Panc1 (cell line): Measurements from ENCODE around the gene TAL1. TPM values are rescaled to one million over a fixed set of nuclear protein-coding genes. Genes with fewer than 3 reads are reported as not detected.

ENCODE experiments used
- ATAC-seq: fragments of 200-7000 bp; cut with Tn5 transposase; 2 replicates; pipeline ENCODE4 v1.9.1; 2020; ENCODE audit warnings: mild to moderate bottlenecking, moderate library complexity
- BruUV-seq: library from RNA; stranded (reverse); fragments of 400-500 nt; replicated peaks from 2 replicates; lab custom pipeline; 2021; lab: Mats Ljungman, UMichigan
- CTCF ChIA-PET: fragments of 300-600 bp; sonication (Branson Sonifier 250); formaldehyde crosslinking; loops from one replicate; lab custom pipeline; 2022; ENCODE audit warnings: antibody characterized with exemption; lab: Charles Lee
- POLR2A ChIA-PET: fragments of 300-600 bp; sonication (Branson Sonifier 250); formaldehyde crosslinking; loops from one replicate; lab custom pipeline; 2022; ENCODE audit warnings: antibody characterized with exemption; lab: Charles Lee
- DNase-seq: peaks from one replicate; pipeline ENCODE4 v3.0.0-alpha.2; 2010; ENCODE audit warnings: low read depth, low spot score
- H3K27ac ChIP-seq: 2 replicates; pipeline ENCODE4 v1.5.1; 2011; ENCODE audit warnings: mild to moderate bottlenecking, low read length, inconsistent platforms
- H3K27me3 ChIP-seq: fragments of 200-500 bp; sonication (Bioruptor generic); 2 replicates; pipeline ENCODE4 v1.6.0; 2014; ENCODE audit warnings: low read length, inconsistent platforms; ENCODE audit not compliant: control insufficient read depth, insufficient read depth
- H3K36me3 ChIP-seq: fragments of 200-500 bp; sonication (Bioruptor generic); 2 replicates; pipeline ENCODE4 v1.5.1; 2014; ENCODE audit warnings: inconsistent platforms, mild to moderate bottlenecking, low read length, moderate library complexity; ENCODE audit not compliant: control insufficient read depth, insufficient read depth
- H3K4me1 ChIP-seq: 2 replicates; pipeline ENCODE4 v1.5.1; 2011; ENCODE audit warnings: inconsistent platforms, mild to moderate bottlenecking, low read length, moderate library complexity; ENCODE audit not compliant: control insufficient read depth, insufficient read depth
- H3K4me3 ChIP-seq, 2 experiments: 2 replicates each; pipeline ENCODE4 v1.5.1; 2011 to 2012; ENCODE audit warnings: low read depth in 2 of 2, low read length in 2 of 2, mild to moderate bottlenecking in 2 of 2, inconsistent platforms in 1 of 2, moderate library complexity in 1 of 2
- H3K9me3 ChIP-seq: fragments of 200-500 bp; sonication (Bioruptor generic); 2 replicates; pipeline ENCODE4 v1.5.1; 2014; ENCODE audit warnings: low read depth, mild to moderate bottlenecking, inconsistent platforms, low read length, moderate library complexity; ENCODE audit not compliant: control insufficient read depth, insufficient read depth
- CTCF ChIP-seq: fragments of 450-650 bp; IDR thresholded peaks from 2 replicates; pipeline ENCODE4 v1.5.1; 2017; ENCODE audit warnings: mild to moderate bottlenecking
- POLR2AphosphoS5 ChIP-seq: IDR thresholded peaks from 2 replicates; pipeline ENCODE4 v1.6.1; 2012; ENCODE audit warnings: mild to moderate bottlenecking, low read depth, low read length, moderate library complexity
- SIN3A ChIP-seq: IDR thresholded peaks from 2 replicates; pipeline ENCODE4 v1.6.1; 2012; ENCODE audit warnings: low read depth, mild to moderate bottlenecking, low read length, moderate library complexity, borderline replicate concordance; ENCODE audit not compliant: insufficient read depth
- TCF7L2 ChIP-seq: IDR thresholded peaks from 2 replicates; pipeline ENCODE4 v1.6.1; 2011; ENCODE audit warnings: mild to moderate bottlenecking, low read depth, low read length, inconsistent platforms
- in situ Hi-C: cut with HindIII; loops from 2 replicates; pipeline ENCODE4 v1.10.0; 2016; ENCODE audit warnings: low sequenced_read_pairs, low pct_unique_long_range_greater_than_20kb
- intact Hi-C: fragments of 100-400 bp; cut with micrococcal nuclease; formaldehyde crosslinking; loops from one replicate; pipeline ENCODE4 v1.10.0; 2022; ENCODE audit not compliant: unreplicated experiment
- total RNA-seq: library from RNA; stranded (reverse); gene quantifications from one replicate; pipeline ENCODE4 v1.2.1, GENCODE V29; 2021; ENCODE audit not compliant: unreplicated experiment
- TF ChIP-seq, protein P1 (sequence below), 2 experiments: IDR thresholded peaks; 2 replicates each; pipeline ENCODE4 v1.6.1; 2011 to 2012; ENCODE audit warnings: low read depth in 2 of 2, control low read depth in 1 of 2, low read length in 1 of 2, mild to moderate bottlenecking in 1 of 2, moderate library complexity in 1 of 2; ENCODE audit not compliant: insufficient read depth in 1 of 2

TAL1 gene
- total RNA-seq, 1 experiment from 2014 or later = 0.05 TPM

DNA sequence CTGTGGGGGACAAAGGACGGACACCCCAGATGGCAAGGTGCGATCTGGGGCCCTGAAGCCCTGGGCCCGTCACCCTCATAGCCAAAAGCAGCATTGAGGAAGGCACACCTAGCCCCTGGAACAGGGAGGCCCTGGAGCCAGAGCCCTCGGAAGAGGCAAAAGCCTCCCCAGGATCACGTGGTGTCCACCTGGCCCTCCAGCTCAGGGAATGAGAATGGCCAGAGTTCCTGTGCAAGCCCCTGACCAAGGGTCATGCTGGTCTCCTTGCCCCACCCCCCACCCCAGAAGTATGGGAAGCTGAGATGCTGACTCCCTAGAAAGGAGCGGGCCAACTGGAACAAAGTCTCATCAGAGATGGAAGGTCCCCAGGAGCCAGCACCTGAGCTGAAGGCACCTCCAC is 41.2 kb downstream of the TAL1 start:
- no peak overlapping the region for H3K27ac ChIP-seq
- H3K27me3 ChIP-seq = no peaks in the 10 kb centered on the region
- no peak overlapping the region for H3K4me3 ChIP-seq
- CTCF ChIA-PET = interaction anchor here (0.6 to 1.0 kb wide), 2 partner anchors 79 to 458 kb away, joined by 3 to 10 read pairs; no protein-coding TSS in a partner anchor
- H3K4me1 ChIP-seq = no peaks in the 10 kb centered on the region
- H3K9me3 ChIP-seq = no peaks in the 10 kb centered on the region
- intact Hi-C loops = no loop called here
- POLR2A ChIA-PET = no interaction called here
- H3K36me3 ChIP-seq = no peaks in the 10 kb centered on the region
- DNase-seq = no peak
- ATAC-seq = no peak
- no TSS peak for BruUV-seq
- no peak for TF ChIP-seq SIN3A
- in situ Hi-C loops = no loop called here

DNA sequence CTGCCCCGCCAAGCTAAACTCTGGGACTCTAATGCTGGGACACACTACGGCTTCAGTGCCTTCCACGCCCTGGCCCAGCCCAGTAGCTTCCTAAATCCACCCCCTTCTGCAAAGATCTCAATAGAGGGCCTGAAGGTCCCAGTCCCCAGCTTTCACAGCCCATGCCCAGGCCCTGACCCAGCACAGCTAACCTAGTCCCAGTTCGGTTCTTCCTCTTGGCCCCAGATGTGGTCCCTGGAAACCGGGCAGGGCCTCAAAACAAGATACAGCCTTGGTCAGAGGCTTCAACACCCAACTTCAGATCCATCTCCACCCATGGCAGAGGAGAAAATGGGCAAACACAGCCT is 41.5 kb downstream of the TAL1 start:
- no peaks in the 10 kb centered on the region for H3K4me1 ChIP-seq
- no peak overlapping the region for H3K27ac ChIP-seq
- no TSS peak for BruUV-seq
- H3K4me3 ChIP-seq = no peak overlapping the region
- in situ Hi-C loops = no loop called here
- H3K9me3 ChIP-seq = no peaks in the 10 kb centered on the region
- no peak for DNase-seq
- no peaks in the 10 kb centered on the region for H3K36me3 ChIP-seq
- no peaks in the 10 kb centered on the region for H3K27me3 ChIP-seq
- POLR2A ChIA-PET = no interaction called here
- ATAC-seq = no peak
- CTCF ChIA-PET = interaction anchor here (0.6 to 1.0 kb wide), 5 partner anchors 60 to 459 kb away, joined by 3 to 10 read pairs (median 4); no protein-coding TSS in a partner anchor
- intact Hi-C loops = no loop called here
- TF ChIP-seq, protein P1, sequence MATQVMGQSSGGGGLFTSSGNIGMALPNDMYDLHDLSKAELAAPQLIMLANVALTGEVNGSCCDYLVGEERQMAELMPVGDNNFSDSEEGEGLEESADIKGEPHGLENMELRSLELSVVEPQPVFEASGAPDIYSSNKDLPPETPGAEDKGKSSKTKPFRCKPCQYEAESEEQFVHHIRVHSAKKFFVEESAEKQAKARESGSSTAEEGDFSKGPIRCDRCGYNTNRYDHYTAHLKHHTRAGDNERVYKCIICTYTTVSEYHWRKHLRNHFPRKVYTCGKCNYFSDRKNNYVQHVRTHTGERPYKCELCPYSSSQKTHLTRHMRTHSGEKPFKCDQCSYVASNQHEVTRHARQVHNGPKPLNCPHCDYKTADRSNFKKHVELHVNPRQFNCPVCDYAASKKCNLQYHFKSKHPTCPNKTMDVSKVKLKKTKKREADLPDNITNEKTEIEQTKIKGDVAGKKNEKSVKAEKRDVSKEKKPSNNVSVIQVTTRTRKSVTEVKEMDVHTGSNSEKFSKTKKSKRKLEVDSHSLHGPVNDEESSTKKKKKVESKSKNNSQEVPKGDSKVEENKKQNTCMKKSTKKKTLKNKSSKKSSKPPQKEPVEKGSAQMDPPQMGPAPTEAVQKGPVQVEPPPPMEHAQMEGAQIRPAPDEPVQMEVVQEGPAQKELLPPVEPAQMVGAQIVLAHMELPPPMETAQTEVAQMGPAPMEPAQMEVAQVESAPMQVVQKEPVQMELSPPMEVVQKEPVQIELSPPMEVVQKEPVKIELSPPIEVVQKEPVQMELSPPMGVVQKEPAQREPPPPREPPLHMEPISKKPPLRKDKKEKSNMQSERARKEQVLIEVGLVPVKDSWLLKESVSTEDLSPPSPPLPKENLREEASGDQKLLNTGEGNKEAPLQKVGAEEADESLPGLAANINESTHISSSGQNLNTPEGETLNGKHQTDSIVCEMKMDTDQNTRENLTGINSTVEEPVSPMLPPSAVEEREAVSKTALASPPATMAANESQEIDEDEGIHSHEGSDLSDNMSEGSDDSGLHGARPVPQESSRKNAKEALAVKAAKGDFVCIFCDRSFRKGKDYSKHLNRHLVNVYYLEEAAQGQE (IDR thresholded peaks at IDR 0.05; ENCODE audit: insufficient read depth in 1 of 2, low read depth in 2 of 2, low read length in 1 of 2) = no peak
- no peak for TF ChIP-seq POLR2AphosphoS5
- TF ChIP-seq TCF7L2 = no peak
- TF ChIP-seq CTCF = no peak
- TF ChIP-seq SIN3A = no peak

- intact Hi-C loops = no loop called here
- ATAC-seq (no peak), DNase-seq (no peak)
- H3K4me3 ChIP-seq = no peak within 1 kb of the TSS
- H3K27ac ChIP-seq = no peak within 1 kb of the TSS
- no peaks in the 10 kb centered on the region for H3K36me3 ChIP-seq
- no TSS peak for BruUV-seq
- ChIA-PET CTCF (interaction anchor here (0.6 to 1.2 kb wide), 5 partner anchors 11 to 149 kb away, joined by 3 to 5 read pairs (median 3); no protein-coding TSS in a partner anchor), POLR2A (no interaction called here)
- in situ Hi-C loops = no loop called here
- no peaks in the 10 kb centered on the region for H3K27me3 ChIP-seq
- no peak for TF ChIP-seq POLR2AphosphoS5
- no peak for TF ChIP-seq SIN3A
- H3K4me1 ChIP-seq = no peaks in the 10 kb centered on the region
- H3K9me3 ChIP-seq = no peaks in the 10 kb centered on the region
These were observed 42.0 kb downstream of the TAL1 start, which contains the start of gene PDZK1IP1 for GRCh38 chr1:47189844-47190508. Gene PDZK1IP1 (minus strand): TSS chr1:47190036. CDS start chr1:47189932, 104 bp downstream.
